K562 (cell line): ENCODE data around the gene ADAT2. TPM values are rescaled to one million over a fixed set of nuclear protein-coding genes. Genes with fewer than 3 reads are reported as not detected.

Experiments used
- ATF7 ChIP-seq: fragments of 450-650 bp; IDR thresholded peaks from 2 replicates; pipeline ENCODE4 v1.7.1; 2014; ENCODE audit warnings: mild to moderate bottlenecking, moderate library complexity
- DIDO1 ChIP-seq: fragments of 450-650 bp; IDR thresholded peaks from 2 replicates; pipeline ENCODE4 v1.6.1; 2016; ENCODE audit warnings: low read depth, missing biosample characterization, missing genetic modification characterization
- ETV6 ChIP-seq, 3 experiments: fragments of 150-350 bp in 1 of 3; sonication (generic) in 1 of 3; formaldehyde crosslinking in 1 of 3; IDR thresholded peaks; 2 replicates each; pipeline versions ENCODE4 v1.6.1 to v1.8.0; 2014 to 2022; ENCODE audit warnings: borderline replicate concordance in 2 of 3, low read depth in 2 of 3, antibody characterized with exemption in 1 of 3, low read length in 1 of 3, mild to moderate bottlenecking in 1 of 3, missing genetic modification reagents in 1 of 3
- HDGF ChIP-seq: fragments of 450-650 bp; IDR thresholded peaks from 2 replicates; pipeline ENCODE4 v1.6.1; 2016
- KLF13 ChIP-seq: fragments of 450-650 bp; IDR thresholded peaks from 2 replicates; pipeline ENCODE4 v1.6.1; 2016; ENCODE audit warnings: missing genetic modification characterization, low read depth, mild to moderate bottlenecking, missing compliant biosample characterization, moderate library complexity, borderline replicate concordance
- NCOA4 ChIP-seq: fragments of 450-650 bp; IDR thresholded peaks from 2 replicates; pipeline ENCODE4 v1.6.1; 2018; ENCODE audit warnings: mild to moderate bottlenecking; ENCODE audit not compliant: partially characterized antibody
- NFXL1 ChIP-seq: fragments of 450-650 bp; formaldehyde crosslinking; IDR thresholded peaks from 2 replicates; pipeline ENCODE4 v1.4.0; 2021; ENCODE audit warnings: mild to moderate bottlenecking
- POLR2G ChIP-seq: fragments of 200-400 bp; formaldehyde crosslinking; IDR thresholded peaks from 2 replicates; pipeline ENCODE4 v1.6.1; 2017; ENCODE audit warnings: low read depth, mild to moderate bottlenecking, antibody characterized with exemption, low read length, moderate library complexity
- RAD51 ChIP-seq: fragments of 450-650 bp; IDR thresholded peaks from 2 replicates; pipeline ENCODE4 v1.7.1; 2016; ENCODE audit warnings: low read depth, mild to moderate bottlenecking, borderline replicate concordance
- RBM17 ChIP-seq: fragments of 200-400 bp; formaldehyde crosslinking; IDR thresholded peaks from 2 replicates; pipeline ENCODE4 v1.6.1; 2017; ENCODE audit warnings: low read depth, mild to moderate bottlenecking, low read length, borderline replicate concordance
- SMARCC2 ChIP-seq: fragments of 450-650 bp; IDR thresholded peaks from 2 replicates; pipeline ENCODE4 v1.6.1; 2017; ENCODE audit warnings: antibody characterized with exemption, moderate library complexity, mild to moderate bottlenecking, low read depth
- SMARCE1 ChIP-seq: fragments of 450-650 bp; IDR thresholded peaks from 2 replicates; pipeline ENCODE4 v1.7.1; 2016; ENCODE audit warnings: mild to moderate bottlenecking
- SRSF1 ChIP-seq: fragments of 200-400 bp; formaldehyde crosslinking; IDR thresholded peaks from 2 replicates; pipeline ENCODE4 v1.6.1; 2017; ENCODE audit warnings: mild to moderate bottlenecking, low read depth, low read length, moderate library complexity
- SRSF7 ChIP-seq: fragments of 200-400 bp; formaldehyde crosslinking; optimal IDR thresholded peaks from 2 replicates; pipeline ENCODE3; 2017; ENCODE audit warnings: mild to moderate bottlenecking, low read depth, low read length
- TAF1 ChIP-seq: IDR thresholded peaks from 2 replicates; pipeline ENCODE4 v1.6.1; 2011; ENCODE audit warnings: mild to moderate bottlenecking, low read length, moderate library complexity; ENCODE audit not compliant: insufficient read depth, control insufficient read depth, severe bottlenecking; ENCODE audit errors: extremely low read depth
- ZNF282 ChIP-seq: sonication (generic); formaldehyde crosslinking; IDR thresholded peaks from 2 replicates; pipeline ENCODE4 v1.8.1; 2023; ENCODE audit warnings: missing genetic modification reagents
- ZNF695 ChIP-seq: fragments of 450-650 bp; formaldehyde crosslinking; IDR thresholded peaks from 2 replicates; pipeline ENCODE4 v1.4.0; 2020; ENCODE audit warnings: mild to moderate bottlenecking, moderate library complexity
- polyA plus RNA-seq, 8 experiments: library from polyadenylated mRNA; depleted of rRNA in 4 of 8; stranded (reverse) in 5 of 8; unstranded in 3 of 8; fragments of >200 nt; fragmentation: Nextera tagmentation in 2 of 8; fragmentation: Illumina TruSeq in 1 of 8; extraction: Ambion mirVana in 2 of 8; extraction: Trizol in 1 of 8; gene quantifications; 2 replicates each; pipeline versions ENCODE4 v1.2.1 to v1.2.3, GENCODE V29; 2011 to 2014; ENCODE audit warnings: inconsistent platforms in 1 of 8, missing spikeins in 1 of 8
- total RNA-seq, 7 experiments: library from RNA; depleted of rRNA in 6 of 7; stranded (reverse); fragments of >200 nt in 6 of 7; fragmentation: Illumina TruSeq in 2 of 7; extraction: Trizol in 2 of 7; gene quantifications; 2 replicates each; pipeline versions ENCODE4 v1.2.1 to v1.2.3, GENCODE V29; 2011 to 2021; ENCODE audit warnings: low replicate concordance in 1 of 7
- TF ChIP-seq, protein P1 (sequence below): fragments of 450-650 bp; IDR thresholded peaks from 2 replicates; pipeline ENCODE4 v1.6.1; 2016; ENCODE audit warnings: missing biosample characterization, missing genetic modification characterization
- TF ChIP-seq, protein P2 (sequence below): sonication (generic); formaldehyde crosslinking; IDR thresholded peaks from 2 replicates; pipeline ENCODE4 v1.8.0; 2022; ENCODE audit warnings: missing genetic modification reagents, mild to moderate bottlenecking, moderate library complexity, borderline replicate concordance
- TF ChIP-seq, protein P3 (sequence below): fragments of 450-650 bp; IDR thresholded peaks from 2 replicates; pipeline ENCODE4 v1.6.1; 2016
- TF ChIP-seq, protein P4 (sequence below): sonication (generic); formaldehyde crosslinking; IDR thresholded peaks from 2 replicates; pipeline ENCODE4 v1.4.0; 2020; ENCODE audit warnings: mild to moderate bottlenecking, missing genetic modification reagents

The ADAT2 gene
- total and polyA plus RNA-seq, 9 of the 15 experiments (the other 6 are each of a cell fraction or from before 2014, with no cell fraction given): 13.0 to 62.5 (median 31.7) TPM

DNA sequence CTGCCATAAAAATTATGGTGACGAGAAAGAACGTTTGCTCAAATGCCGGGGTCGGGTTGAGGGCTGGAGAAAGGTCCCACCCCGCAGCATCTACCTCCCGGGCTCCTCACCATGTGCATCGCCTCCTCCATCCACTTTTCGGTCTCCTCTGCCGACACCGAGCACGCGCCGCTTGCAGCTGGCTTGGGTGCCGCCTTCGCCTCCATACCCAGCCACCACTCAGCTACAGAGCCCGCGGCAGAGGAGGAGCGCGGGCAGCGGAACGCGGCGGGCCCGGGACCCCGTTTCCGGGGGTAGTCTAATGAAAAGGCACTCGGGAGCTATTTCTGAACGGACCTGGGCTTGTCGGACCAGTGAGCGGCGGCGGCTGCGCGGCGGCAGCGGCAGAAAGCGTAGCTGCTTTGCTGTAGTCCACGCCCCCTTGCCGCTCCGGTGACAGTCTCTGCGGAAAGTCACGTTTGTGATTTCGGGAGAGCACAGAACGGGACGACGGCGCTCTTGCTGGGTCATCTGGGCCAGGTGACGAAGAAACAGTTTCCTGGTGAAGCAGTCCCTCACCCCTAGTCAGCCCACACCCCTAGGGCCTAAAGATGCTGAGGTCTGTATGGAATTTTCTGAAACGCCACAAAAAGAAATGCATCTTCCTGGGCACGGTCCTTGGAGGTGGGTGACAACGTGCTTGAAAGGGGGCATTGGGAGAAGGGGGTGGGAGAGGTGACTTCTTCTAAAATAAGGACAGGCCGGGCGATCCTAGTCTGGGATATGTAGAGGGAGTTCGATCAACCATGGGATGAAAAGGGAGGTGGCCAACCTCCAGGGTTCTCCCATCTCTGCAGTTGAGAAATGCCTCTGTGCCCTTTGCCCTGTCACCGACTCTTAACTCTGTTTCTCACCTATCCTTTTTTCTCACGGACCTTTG is at the start of gene ADAT2, which contains the start of gene PEX3 (continued):
- TF ChIP-seq HDGF (no peak), KLF13 (tag) (peak; percentile 94; the same call in 1 of the 2 replicates), ETV6 (IDR thresholded peaks at IDR 0.05; ENCODE audit: borderline replicate concordance in 1 of 2, low read depth in 2 of 2, low read length in 1 of 2) (no peak; a peak in 1 of 4 replicates), ETV6 (CRISPR knock-in tag; IDR thresholded peaks at IDR 0.05; ENCODE audit: borderline replicate concordance) (no peak), NCOA4 (no peak), DIDO1 (tag) (peak; percentile 99), ZNF695 (CRISPR knock-in tag) (no peak), RAD51 (no peak; the same call in 1 of the 2 replicates), ATF7 (peak; percentile 86), SMARCE1 (no peak; the same call in 1 of the 2 replicates), SMARCC2 (no peak), NFXL1 (CRISPR knock-in tag) (no peak), POLR2G (peak; percentile 99), SRSF7 (no peak), TAF1 (peak; percentile 100), SRSF1 (peak; percentile 90; the same call in 1 of the 2 replicates), RBM17 (no peak), ZNF282 (CRISPR knock-in tag) (0 out of 2 replicates have a peak, but pooled peaks have one; percentile 15)
- TF ChIP-seq, protein P1, sequence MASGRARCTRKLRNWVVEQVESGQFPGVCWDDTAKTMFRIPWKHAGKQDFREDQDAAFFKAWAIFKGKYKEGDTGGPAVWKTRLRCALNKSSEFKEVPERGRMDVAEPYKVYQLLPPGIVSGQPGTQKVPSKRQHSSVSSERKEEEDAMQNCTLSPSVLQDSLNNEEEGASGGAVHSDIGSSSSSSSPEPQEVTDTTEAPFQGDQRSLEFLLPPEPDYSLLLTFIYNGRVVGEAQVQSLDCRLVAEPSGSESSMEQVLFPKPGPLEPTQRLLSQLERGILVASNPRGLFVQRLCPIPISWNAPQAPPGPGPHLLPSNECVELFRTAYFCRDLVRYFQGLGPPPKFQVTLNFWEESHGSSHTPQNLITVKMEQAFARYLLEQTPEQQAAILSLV (tag): peak; percentile 28; the same call in 1 of the 2 replicates
- TF ChIP-seq, protein P2, sequence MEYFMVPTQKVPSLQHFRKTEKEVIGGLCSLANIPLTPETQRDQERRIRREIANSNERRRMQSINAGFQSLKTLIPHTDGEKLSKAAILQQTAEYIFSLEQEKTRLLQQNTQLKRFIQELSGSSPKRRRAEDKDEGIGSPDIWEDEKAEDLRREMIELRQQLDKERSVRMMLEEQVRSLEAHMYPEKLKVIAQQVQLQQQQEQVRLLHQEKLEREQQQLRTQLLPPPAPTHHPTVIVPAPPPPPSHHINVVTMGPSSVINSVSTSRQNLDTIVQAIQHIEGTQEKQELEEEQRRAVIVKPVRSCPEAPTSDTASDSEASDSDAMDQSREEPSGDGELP: peak; percentile 96
- TF ChIP-seq, protein P3, sequence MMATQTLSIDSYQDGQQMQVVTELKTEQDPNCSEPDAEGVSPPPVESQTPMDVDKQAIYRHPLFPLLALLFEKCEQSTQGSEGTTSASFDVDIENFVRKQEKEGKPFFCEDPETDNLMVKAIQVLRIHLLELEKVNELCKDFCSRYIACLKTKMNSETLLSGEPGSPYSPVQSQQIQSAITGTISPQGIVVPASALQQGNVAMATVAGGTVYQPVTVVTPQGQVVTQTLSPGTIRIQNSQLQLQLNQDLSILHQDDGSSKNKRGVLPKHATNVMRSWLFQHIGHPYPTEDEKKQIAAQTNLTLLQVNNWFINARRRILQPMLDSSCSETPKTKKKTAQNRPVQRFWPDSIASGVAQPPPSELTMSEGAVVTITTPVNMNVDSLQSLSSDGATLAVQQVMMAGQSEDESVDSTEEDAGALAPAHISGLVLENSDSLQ: peak; percentile 58; the same call in 1 of the 2 replicates
- TF ChIP-seq, protein P4, sequence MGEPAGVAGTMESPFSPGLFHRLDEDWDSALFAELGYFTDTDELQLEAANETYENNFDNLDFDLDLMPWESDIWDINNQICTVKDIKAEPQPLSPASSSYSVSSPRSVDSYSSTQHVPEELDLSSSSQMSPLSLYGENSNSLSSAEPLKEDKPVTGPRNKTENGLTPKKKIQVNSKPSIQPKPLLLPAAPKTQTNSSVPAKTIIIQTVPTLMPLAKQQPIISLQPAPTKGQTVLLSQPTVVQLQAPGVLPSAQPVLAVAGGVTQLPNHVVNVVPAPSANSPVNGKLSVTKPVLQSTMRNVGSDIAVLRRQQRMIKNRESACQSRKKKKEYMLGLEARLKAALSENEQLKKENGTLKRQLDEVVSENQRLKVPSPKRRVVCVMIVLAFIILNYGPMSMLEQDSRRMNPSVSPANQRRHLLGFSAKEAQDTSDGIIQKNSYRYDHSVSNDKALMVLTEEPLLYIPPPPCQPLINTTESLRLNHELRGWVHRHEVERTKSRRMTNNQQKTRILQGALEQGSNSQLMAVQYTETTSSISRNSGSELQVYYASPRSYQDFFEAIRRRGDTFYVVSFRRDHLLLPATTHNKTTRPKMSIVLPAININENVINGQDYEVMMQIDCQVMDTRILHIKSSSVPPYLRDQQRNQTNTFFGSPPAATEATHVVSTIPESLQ: peak; percentile 34; the same call in 1 of the 2 replicates
